Measurements from ENCODE around the gene TAX1BP3.
A peak's percentile ranks its signal among the peaks of the same experiment; 100 is the strongest.

GRCh38 chr17:3647769-3648555 is 20.4 kb downstream of the TAX1BP3 start:
- TF ChIP-seq, protein P1, sequence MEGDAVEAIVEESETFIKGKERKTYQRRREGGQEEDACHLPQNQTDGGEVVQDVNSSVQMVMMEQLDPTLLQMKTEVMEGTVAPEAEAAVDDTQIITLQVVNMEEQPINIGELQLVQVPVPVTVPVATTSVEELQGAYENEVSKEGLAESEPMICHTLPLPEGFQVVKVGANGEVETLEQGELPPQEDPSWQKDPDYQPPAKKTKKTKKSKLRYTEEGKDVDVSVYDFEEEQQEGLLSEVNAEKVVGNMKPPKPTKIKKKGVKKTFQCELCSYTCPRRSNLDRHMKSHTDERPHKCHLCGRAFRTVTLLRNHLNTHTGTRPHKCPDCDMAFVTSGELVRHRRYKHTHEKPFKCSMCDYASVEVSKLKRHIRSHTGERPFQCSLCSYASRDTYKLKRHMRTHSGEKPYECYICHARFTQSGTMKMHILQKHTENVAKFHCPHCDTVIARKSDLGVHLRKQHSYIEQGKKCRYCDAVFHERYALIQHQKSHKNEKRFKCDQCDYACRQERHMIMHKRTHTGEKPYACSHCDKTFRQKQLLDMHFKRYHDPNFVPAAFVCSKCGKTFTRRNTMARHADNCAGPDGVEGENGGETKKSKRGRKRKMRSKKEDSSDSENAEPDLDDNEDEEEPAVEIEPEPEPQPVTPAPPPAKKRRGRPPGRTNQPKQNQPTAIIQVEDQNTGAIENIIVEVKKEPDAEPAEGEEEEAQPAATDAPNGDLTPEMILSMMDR (conservative IDR thresholded peaks at IDR 0.05 in 1 of 2, IDR thresholded peaks at IDR 0.05 in 1 of 2; ENCODE audit: low read depth in 1 of 2, low read length in 2 of 2), result peak; percentile 35 to 59
- TF ChIP-seq EZH2 (IDR thresholded peaks at IDR 0.05; ENCODE audit: low read length, missing control alignments), result no peak
